GM18867 (cell line): ENCODE results near the gene FRAS1.

Experiments
- ATAC-seq: cut with Tn5 transposase; IDR thresholded peaks from one replicate; pipeline ENCODE4 v1.9.1; 2021; ENCODE audit warnings: mild to moderate bottlenecking, moderate library complexity; ENCODE audit not compliant: unreplicated experiment

Gene FRAS1

GRCh38 chr4:78567500-78568060, 510.5 kb downstream of the FRAS1 start:
- no peak for ATAC-seq

GRCh38 chr4:78568640-78569305, 511.6 kb downstream of the FRAS1 start:
- peak; percentile 70 for ATAC-seq

- no peak for ATAC-seq
Measured at GRCh38 chr4:78569306-78569821, 512.2 kb downstream of the FRAS1 start.

- ATAC-seq: no peak
Measured at GRCh38 chr4:78570117-78570516, 513.0 kb downstream of the FRAS1 start.

DNA sequence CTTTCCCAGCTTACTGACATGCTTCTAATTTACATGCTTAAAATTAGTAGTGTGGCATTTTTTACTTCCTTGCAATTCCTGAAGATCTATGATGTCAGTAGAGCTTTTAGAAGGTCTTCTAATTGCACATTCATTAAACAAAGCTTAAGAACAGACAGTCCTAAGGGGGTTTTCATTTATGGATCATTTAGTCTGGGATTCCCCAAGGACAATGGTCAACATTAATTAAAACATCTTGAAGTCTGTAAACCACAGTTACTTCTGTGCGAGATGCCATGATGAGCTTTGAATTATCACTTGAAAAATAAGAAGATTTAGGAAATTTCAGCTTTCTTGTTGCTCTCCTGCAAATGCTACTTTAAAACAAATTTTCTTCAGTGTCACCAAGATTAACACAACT, 514.7 kb downstream of the FRAS1 start:
- no peak for ATAC-seq

GRCh38 chr4:78578674-78579425, 521.7 kb downstream of the FRAS1 start:
- ATAC-seq: no peak

DNA sequence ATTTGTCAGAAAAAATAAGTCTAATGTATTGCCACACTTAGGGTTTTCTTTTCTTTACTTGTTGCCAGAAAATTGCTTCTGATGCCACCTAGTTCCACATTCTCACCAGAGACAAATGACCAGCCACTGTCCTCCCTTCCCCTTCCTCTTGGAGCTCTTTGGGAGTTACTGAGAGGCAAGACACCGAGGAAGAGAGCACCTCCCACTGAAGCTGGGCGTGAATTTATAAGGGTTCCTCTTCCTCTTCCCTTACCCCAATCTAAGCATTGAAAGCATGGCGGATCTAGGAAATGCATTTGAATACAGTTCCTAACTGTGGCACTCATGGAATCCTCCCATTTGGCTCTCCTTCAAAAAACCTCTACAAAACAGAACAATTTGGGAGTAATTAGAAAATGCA, 524.5 kb downstream of the FRAS1 start:
- ATAC-seq: no peak

GRCh38 chr4:78584863-78585547, 527.9 kb downstream of the FRAS1 start:
- no peak for ATAC-seq

DNA sequence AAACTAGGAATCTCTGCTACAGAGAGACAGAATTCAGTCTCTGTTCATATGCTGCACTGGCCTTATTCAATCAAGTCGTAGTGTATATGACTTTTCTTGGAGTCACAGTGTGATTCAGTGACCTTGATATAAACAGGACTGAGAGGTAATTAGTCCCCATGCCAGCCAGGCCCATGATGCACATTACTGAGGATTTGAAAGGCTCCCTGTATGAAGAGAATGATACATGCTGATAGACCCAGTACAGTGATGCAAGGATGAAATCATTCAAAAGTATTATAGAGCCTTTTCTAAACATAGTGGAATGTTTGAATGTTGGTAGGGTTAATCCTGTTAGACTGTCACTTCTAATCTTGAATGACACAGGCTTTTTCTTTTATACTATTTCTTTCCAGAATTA, 528.5 kb downstream of the FRAS1 start:
- no peak for ATAC-seq

GRCh38 chr4:78588894-78589545, 531.9 kb downstream of the FRAS1 start:
- no peak for ATAC-seq

GRCh38 chr4:78591404-78591803, 534.3 kb downstream of the FRAS1 start:
- no peak for ATAC-seq

DNA sequence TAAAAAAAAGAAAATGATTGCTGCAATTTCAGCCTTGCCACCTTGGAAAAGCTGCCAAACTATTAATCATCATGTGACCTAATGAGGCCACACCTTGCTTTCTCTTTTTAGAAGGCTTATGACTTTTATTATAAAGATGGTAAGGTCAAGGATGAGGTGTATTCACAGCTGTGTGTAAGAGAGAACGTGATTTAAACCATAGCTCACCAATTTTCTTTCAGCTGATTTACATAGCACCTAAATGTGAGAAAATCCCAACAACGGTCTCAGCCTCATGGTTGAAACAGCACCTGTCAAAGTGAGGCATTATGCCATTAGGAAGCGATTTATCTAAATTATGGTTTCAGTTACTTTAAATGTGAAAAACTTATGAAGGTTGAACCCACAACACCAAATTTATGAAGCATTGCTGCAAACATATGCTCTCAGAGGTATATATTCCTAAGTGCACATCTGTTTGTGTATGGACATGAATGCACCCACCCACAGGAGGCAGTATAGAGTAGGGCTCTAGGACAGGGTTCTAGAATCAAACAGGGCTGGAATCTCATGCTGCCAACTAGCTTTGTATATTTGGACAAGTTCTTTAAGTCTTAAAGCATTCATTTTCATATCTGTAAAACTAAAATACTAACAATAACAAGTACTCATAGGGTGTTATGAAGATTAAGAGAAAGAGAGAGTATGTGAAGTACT, 535.1 kb downstream of the FRAS1 start:
- ATAC-seq: peak; percentile 54
